ENCODE results near the gene TBKBP1. TPM values are rescaled to one million over a fixed set of nuclear protein-coding genes. Genes with fewer than 3 reads are reported as not detected.

TBKBP1 gene
- total RNA-seq, 1 experiment from 2014 or later = 0.20 TPM

GRCh38 chr17:47697906-47698711 lies 4.1 kb downstream of the TBKBP1 start:
- no peak for DNase-seq (ENCODE audit: low spot score)

DNA sequence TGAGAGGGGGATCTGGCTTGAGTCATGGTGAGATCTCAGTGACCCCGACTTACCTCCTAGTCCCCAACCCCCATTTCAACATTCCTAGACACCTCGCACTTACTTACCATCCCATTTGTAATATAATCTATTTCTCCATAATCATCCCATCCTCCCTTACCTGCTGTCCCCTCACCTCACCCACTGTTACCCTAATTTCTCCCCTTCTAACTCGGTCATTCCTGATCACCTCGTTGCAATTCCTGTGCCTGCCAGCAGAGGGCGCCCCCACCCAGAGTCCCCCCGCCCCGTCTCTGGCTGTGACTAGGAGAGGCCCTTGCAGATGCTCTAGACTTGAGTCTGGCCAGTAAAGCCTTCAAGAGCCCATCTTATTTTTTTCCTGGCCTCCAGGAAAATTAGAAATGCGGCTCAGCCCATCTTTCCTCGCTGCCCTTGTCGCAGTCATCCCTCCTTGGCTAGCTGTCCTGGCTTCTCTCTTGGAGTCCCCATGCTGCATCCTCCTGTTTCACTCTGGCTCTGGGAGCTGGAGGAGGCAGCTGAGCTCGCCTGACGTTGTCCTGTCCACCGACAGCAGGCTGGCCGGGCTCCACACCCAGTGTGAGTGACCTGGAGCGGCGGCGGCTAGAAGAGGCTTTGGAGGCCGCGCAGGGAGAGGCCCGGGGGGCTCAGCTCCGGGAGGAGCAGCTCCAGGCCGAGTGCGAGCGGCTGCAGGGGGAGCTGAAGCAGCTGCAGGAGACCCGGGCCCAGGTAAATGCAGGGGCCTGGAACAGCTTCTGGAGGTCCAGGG lies 5.0 kb downstream of the TBKBP1 start:
- peak; percentile 74 for DNase-seq (ENCODE audit: low spot score)

GRCh38 chr17:47699536-47699840 lies 5.5 kb downstream of the TBKBP1 start:
- no peak for DNase-seq (ENCODE audit: low spot score)

DNA sequence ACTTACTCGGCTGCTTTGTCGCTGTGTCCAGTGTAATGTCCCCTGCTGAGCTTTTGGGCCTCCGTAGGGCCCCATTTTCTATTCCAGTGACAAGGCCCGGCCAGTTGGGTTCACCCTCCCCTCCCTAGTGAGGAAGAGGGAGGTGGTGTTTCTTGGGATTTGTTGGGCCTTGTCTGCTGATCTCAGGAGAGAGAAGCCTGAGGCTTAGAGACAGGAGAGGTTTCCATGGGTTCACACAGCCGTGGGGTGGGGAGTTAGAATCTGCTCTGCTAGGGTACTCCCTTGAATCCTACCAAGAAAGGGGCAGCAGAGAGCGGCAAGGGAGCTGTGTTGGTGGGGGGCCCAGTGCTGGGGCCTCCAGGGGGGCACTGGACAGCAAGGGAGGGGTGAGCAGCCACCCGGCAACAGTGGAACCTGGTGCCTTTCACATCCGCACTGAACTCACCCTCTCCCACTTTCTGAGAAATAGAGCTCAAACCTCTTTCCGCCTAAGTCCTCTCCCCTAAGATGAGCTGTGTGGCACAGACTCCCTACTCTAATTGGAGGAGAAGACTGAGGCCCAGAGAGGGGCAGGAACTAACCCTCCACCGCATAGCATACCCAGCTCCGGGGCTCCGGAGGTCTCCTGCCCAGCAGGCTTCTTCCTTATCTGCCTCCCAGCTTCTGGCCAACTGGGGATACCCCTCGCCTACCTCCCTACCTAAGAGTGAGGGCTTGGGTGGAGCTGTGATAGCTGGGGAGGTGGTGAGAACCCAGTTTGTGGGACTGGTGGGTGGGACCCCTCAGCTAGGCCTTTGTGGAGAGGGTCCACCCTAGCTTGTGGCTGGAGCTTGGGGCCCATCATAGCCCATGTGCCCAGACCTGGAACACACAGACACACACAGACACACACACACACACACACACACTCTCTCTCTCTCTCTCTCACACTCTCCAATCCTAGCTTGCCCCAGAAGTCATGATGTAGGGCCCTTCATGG lies 6.8 kb downstream of the TBKBP1 start:
- DNase-seq (ENCODE audit: low spot score) = no peak

DNA sequence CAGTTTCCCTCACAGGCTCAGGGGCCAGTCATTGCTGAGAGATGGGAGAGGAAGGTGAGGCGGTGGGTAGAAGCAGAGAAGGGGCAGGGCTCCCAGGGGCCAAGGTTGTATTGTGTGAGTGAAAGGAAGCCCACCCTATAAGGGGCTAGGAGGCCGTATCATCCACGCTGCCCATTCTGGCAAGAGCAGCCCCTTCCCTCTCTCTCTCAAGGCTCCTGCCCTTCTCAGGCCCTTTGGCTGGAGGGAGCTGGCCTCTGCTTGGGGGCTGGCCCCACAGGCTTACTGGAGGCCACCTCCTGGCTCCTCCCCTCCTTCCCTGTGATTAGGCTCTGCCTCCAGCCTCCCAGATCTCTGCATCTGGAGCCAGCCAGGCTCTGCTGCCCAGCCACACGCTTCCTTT lies 7.6 kb downstream of the TBKBP1 start:
- no peak for DNase-seq (ENCODE audit: low spot score)

GRCh38 chr17:47702391-47702995 lies 8.5 kb downstream of the TBKBP1 start:
- DNase-seq (ENCODE audit: low spot score) = no peak

DNA sequence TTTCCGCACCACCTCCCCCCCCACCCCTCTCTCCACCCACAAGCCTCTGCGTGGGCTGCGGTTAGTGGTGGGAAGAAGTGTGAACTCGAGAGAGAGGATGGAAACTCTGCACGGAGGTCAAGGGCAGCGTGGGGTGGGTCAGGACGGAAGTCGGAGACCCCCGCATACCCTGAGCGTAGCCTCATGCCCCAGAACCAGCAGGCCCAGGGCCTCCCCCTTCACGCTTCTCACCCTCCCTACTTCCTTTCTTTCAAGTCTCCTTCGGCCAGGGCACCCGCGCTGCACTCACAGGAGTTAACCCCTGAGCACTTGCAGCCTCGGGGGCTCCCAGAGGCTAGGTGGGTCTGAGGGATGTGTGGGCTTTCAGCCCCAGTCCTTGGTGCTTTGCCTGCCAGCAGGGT lies 9.2 kb downstream of the TBKBP1 start:
- DNase-seq (ENCODE audit: low spot score) = no peak

GRCh38 chr17:47703671-47704070 lies 9.7 kb downstream of the TBKBP1 start:
- no peak for DNase-seq (ENCODE audit: low spot score)

- DNase-seq (ENCODE audit: low spot score) = no peak
Measured at GRCh38 chr17:47704116-47704515, 10.2 kb downstream of the TBKBP1 start.

DNA sequence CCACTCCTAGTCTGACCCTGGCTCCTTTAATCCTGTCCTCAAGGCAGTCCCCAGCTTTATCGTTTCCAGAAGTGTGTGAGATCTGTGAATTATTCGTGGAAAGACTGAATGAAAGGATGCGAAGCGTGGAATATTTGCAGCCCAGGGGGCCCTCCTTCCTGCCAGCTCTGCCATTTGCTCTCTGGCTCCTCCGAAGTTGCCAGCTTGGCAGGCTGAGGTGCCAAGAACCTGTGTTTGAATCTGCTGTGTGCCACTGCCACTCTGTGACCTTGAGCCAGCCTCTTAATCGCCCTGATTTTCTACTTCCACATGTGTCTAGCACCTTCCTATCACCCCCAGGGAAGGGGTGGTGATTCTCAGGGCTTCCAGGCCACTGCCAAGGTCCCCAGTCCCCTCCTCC lies 10.8 kb downstream of the TBKBP1 start:
- no peak for DNase-seq (ENCODE audit: low spot score)

GRCh38 chr17:47705536-47706530 lies 11.9 kb downstream of the TBKBP1 start:
- no peak for DNase-seq (ENCODE audit: low spot score)

DNA sequence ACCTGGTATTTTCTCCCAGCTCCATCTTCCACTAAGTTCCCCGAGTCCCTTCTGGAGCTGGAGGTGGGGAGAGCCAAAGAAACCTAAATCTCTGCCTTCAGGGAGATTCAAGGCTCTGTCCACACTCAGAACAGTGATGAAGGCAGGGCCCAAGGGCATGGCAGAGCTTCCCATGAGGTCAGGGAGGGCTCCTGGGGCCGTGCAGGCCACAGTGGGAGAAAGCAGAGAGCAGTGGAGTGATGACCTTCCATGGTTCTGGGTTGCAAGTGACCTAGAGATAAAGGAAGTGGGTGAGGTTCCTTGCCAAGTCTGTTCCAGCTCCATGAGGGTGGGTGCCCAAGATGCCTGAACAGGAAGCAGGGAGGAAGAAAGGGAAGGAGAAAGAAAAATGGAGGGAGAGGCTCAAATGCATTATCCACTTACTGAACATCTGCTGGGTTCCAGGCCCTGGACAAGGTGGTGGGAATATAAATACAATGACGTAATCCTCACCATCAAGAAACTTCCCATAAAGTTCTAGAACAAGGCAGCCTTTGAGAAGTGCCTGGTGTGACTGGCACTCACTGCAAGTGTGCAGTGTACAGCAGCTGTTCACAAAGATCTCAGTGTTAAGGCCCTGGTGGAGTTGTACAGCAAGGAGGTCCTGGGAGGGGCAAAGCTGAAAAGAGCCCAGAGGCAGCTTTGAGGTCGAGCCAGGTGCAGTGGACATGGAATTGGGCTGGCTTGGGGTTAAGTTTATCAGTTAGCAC lies 13.3 kb downstream of the TBKBP1 start:
- no peak for DNase-seq (ENCODE audit: low spot score)

DNA sequence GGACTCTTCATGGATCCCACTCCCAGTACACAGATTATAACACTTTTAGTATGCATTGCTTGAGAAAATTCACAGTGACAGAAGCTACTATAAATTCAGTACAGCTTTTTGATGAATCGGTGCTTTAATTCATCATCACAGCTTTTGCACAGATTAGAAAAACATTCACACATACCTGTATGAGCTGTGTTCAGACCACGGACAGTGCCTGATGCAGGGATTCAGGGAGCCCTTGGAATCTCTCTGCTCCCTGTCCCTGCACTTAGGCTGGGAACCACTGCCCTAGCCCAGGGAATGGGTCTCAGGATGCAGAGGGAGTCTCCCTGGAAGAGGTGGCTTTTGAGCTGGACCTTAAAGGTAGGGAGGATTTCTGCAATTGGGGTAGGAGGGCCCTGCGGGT lies 13.9 kb downstream of the TBKBP1 start:
- no peak for DNase-seq (ENCODE audit: low spot score)

DNA sequence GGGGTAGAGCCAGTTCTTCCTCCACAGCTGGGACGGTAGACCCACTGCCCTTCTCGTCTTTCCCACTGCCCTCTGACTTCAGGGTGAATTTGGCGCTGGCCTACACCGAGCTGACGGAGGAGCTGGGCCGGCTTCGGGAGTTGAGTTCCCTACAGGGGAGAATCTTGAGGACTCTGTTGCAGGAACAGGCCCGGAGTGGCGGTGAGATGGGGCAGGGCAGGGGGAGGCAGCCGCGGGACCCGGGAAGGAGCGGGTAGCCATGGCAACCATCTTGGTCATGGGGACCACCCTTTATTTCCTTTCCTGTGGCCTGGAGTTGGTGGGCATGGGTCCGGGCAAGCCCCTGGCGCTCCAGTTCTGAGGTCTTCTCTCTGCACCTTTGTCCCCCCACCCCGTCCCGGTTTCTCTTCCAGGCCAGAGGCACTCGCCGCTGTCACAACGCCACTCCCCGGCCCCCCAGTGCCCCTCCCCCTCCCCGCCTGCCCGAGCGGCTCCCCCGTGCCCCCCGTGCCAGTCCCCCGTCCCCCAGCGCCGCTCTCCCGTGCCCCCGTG lies 14.4 kb downstream of the TBKBP1 start:
- no peak for DNase-seq (ENCODE audit: low spot score)

DNA sequence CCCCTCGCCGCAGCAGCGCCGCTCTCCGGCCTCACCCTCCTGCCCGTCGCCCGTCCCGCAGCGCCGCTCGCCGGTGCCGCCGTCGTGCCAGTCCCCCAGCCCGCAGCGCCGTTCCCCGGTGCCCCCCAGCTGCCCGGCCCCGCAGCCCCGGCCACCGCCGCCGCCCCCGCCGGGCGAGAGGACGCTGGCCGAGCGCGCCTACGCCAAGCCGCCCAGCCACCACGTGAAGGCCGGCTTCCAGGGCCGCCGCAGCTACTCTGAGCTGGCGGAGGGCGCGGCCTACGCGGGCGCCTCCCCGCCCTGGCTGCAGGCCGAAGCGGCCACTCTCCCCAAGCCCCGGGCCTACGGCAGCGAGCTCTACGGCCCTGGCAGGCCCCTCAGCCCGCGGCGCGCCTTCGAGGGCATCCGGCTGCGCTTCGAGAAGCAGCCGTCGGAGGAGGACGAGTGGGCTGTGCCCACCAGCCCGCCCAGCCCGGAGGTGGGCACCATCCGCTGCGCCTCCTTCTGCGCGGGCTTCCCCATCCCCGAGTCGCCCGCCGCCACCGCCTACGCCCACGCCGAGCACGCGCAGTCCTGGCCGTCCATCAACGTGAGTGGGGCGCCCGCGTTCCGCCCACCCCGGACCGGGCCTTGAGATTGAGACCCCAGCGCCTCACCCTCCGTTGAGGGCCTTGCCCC lies 15.0 kb downstream of the TBKBP1 start:
- no peak for DNase-seq (ENCODE audit: low spot score)

DNA sequence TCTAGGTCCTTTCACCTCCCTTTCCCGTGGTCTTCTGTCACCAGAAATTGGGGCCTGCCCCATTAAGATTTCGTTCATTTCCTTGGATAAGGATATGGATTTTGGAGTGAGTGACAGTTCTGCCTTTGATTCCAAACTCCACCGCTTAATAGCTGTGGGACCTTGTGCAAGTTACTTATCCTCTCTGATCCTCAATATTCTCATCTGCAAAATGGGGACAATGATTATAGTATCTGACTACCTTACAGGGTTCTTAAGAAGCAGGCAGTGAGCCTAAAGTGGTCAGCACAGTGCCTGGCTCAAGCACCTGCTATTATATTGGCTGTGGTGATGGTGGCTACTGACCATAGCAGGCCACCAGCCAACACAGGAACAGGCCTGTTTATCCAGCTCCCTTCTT lies 15.6 kb downstream of the TBKBP1 start:
- no peak for DNase-seq (ENCODE audit: low spot score)

DNA sequence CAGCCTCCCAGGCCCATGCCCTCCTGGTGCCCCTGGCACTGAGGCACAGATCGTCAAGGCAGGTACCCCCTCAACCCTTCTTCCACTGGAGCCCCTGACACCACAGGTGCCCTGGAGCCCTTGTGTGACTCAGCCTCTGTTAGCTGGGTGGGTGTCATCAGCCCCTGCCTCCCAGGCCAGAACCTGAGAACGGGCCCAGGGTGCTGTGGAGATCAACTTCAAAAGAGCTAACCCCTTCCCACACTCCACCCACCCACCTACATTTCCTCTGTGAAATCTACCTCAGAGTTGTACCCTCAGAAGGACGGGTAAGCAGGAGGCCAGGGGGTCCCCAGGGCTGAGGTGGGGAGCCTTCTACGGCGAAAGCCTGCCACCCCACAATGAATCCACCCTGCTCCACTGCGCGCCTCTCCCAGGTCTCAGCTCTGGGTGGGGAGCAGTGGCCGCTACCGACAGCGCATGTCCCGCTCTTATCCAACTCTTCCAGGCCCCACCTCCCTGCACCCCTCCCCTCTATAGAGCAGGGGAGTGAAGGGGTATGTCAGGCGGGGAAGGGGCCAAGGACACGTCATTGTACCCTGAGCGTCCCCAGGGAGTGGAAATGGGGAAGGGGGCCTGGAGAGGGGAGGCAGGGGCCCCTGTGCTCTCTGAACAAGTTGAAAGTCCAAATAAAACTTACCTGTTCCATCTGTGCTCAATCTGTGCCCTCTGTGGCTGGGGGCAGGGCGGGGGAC lies 17.6 kb downstream of the TBKBP1 start:
- no peak for DNase-seq (ENCODE audit: low spot score)
